Right lobe of liver (tissue), 6 donors: ENCODE results near the gene HCN3. TPM values are rescaled to one million over a fixed set of nuclear protein-coding genes. Genes with fewer than 3 reads are reported as not detected.

Experiments used
- ATAC-seq, 4 donors: fragments of 200-7000 bp; cut with Tn5 transposase; one replicate each; pipeline ENCODE4 v1.9.1; 2020; ENCODE audit warnings: mild to moderate bottlenecking in 4 of 4, moderate library complexity in 4 of 4
- DNase-seq, 3 donors: peaks; one replicate each; pipeline ENCODE4 v3.0.0-alpha.2; 2020
- H3K27ac ChIP-seq, 3 donors: fragments of 200-600 bp; one replicate each; pipeline ENCODE4 v1.8.0; 2022
- H3K27me3 ChIP-seq, 2 donors: fragments of 200-600 bp; one replicate each; pipeline ENCODE4 v1.8.0; 2022
- H3K36me3 ChIP-seq, 4 donors: fragments of 200-600 bp; sonication (generic) in 1 of 4; one replicate each; pipeline versions ENCODE4 v1.5.1 to v1.8.0; 2017 to 2022; ENCODE audit warnings: control low read depth in 1 of 4
- H3K4me1 ChIP-seq, 4 donors: fragments of 200-600 bp; sonication (generic) in 1 of 4; one replicate each; pipeline versions ENCODE4 v1.5.1 to v1.8.0; 2017 to 2022; ENCODE audit warnings: control low read depth in 1 of 4
- H3K4me3 ChIP-seq, 3 donors: fragments of 200-600 bp; one replicate each; pipeline ENCODE4 v1.8.0; 2022
- H3K9me3 ChIP-seq, 4 donors: fragments of 200-600 bp; sonication (generic) in 1 of 4; one replicate each; pipeline versions ENCODE4 v1.5.1 to v1.8.0; 2017 to 2022; ENCODE audit warnings: control low read depth in 1 of 4
- POLR2A ChIP-seq: fragments of 450-650 bp; IDR thresholded peaks from one replicate; pipeline ENCODE4 v1.6.1; 2017; ENCODE audit warnings: antibody characterized with exemption, mild to moderate bottlenecking
- WGBS: methylation state at CpG from one replicate; pipeline ENCODE4 v1.1.6; 2018; ENCODE audit warnings: low coverage, low lambda C conversion rate; ENCODE audit not compliant: insufficient coverage; ENCODE audit errors: missing lambda C conversion rate; 5-methylcytosine and 5-hydroxymethylcytosine counted together
- intact Hi-C, 2 donors: fragments of 100-400 bp; cut with DNase I; formaldehyde crosslinking; loops; one replicate each; pipeline versions ENCODE4 v1.11.2 to v1.14.1; 2022
- total RNA-seq, 6 experiments: library from RNA; depleted of rRNA in 2 of 6; stranded (reverse); fragments of >200 nt in 2 of 6; fragmentation: NEBNext Ultra II Directional in 3 of 6; extraction: Animal tissue kit (Norgen Biotek cat#: 25700) in 3 of 6; gene quantifications; one replicate each; pipeline versions ENCODE4 v1.1.0 to v1.2.4, GENCODE V29; 2016 to 2023
- TF ChIP-seq, protein P1 (sequence below), 4 donors: fragments of 200-600 bp in 3 of 4; fragments of 450-650 bp in 1 of 4; IDR thresholded peaks; one replicate each; pipeline versions ENCODE4 v1.5.1 to v1.8.0; 2016 to 2022; ENCODE audit warnings: antibody characterized with exemption in 4 of 4, mild to moderate bottlenecking in 2 of 4
- donor health status: DM: no; HTN: yes; CAD: no.
- donor health status: DM: no; HTN: no; CAD: no.
- donor health status: DM: no; HTN: no; CAD: no.
- donor health status: DM: no; HTN: yes; CAD: no.
- donor health status: DM: no; HTN: yes; CAD: no.

Gene HCN3
- total RNA-seq, 6 experiments from 2014 or later, result 0.56 to 1.6 (median 1.2) TPM

DNA sequence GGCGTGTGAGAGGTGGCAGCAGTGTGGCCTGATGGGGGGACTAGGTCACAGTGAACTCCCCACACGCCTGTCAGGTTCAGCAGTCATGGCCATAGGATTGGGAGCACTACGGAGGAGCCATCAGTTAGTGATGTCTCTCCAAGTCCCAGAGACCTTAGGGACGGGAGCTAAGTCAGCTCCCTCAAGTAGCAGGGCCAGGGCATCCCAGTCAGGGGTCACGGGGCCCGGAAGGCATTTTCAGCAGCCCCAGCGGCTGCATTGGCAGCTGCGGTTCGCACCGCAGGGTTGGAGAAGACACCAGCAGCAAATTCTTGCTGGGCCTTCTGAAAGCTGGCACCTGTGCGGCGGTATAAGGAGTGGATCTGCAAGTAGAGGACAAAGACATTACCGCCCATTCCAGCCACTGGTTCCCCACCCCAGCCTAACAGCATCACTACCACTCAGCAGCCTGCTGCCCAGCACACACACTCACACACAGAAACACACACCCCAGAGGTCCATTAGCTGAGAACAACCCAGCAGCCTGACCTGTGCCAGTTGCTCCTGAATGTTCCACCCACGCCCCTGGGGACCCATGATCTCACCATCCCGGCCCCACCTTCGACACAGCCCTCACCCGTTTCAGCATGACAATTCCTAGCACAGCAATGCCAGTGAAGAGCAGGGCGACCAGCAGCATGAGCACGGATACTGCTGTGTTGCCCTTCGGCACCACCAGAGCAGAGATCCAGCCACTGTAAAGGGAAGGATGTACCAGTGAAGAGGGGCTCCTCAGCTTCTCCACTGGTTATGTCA, 21.0 kb upstream of the HCN3 start:
- intact Hi-C loops, result no loop called here
- 79% methylated on average over 9 of the region's 20 CpGs for WGBS
- no peak for DNase-seq

DNA sequence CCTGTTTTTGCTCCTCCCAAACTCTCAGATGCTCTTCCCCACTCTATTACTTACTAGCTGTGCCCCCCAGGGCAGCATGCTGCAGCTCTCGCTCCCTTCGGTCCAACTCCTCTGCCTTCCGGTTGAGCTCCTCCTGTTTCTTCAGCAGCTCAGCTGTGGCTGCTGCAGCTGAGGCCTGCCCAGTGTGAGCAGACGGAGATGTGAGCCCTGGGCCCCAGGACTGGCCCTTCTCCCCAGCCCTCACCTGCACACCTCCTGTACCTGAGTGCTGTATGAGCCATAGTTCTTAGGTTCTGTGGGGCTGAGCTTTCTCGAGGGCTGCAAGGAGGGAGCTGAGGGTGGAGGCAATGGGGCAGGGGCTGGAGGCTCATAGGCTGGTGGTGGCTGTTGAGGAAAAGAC, 17.0 kb upstream of the HCN3 start:
- no peak for ATAC-seq
- H3K4me3 ChIP-seq, result no peak overlapping the region
- H3K36me3 ChIP-seq, result peaks cover 0 to 51% (median 10%) of the 10 kb centered on the region in 4 donors
- intact Hi-C loops, result no loop called here
- DNase-seq, result peak in 1 of 3 donors; percentile 30
- peaks cover 0 to 9% (median 4%) of the 10 kb centered on the region in 4 donors for H3K4me1 ChIP-seq
- H3K9me3 ChIP-seq, result no peaks in the 10 kb centered on the region
- H3K27ac ChIP-seq, result no peak overlapping the region
- no peaks in the 10 kb centered on the region for H3K27me3 ChIP-seq
- TF ChIP-seq, protein P1, sequence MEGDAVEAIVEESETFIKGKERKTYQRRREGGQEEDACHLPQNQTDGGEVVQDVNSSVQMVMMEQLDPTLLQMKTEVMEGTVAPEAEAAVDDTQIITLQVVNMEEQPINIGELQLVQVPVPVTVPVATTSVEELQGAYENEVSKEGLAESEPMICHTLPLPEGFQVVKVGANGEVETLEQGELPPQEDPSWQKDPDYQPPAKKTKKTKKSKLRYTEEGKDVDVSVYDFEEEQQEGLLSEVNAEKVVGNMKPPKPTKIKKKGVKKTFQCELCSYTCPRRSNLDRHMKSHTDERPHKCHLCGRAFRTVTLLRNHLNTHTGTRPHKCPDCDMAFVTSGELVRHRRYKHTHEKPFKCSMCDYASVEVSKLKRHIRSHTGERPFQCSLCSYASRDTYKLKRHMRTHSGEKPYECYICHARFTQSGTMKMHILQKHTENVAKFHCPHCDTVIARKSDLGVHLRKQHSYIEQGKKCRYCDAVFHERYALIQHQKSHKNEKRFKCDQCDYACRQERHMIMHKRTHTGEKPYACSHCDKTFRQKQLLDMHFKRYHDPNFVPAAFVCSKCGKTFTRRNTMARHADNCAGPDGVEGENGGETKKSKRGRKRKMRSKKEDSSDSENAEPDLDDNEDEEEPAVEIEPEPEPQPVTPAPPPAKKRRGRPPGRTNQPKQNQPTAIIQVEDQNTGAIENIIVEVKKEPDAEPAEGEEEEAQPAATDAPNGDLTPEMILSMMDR (IDR thresholded peaks at IDR 0.05), result no peak
- TF ChIP-seq POLR2A, result no peak
- WGBS, result 97% methylated on average over 4 of the region's 5 CpGs

More for the DNA sequence above, 21.0 kb upstream of the HCN3 start:
- no peak for TF ChIP-seq POLR2A
- TF ChIP-seq, protein P1 (IDR thresholded peaks at IDR 0.05), result no peak
- H3K4me3 ChIP-seq, result peak overlapping the region; percentile 72 to 84 (median 79)
- peaks cover 0 to 18% (median 2%) of the 10 kb centered on the region in 4 donors for H3K4me1 ChIP-seq
- no peaks in the 10 kb centered on the region for H3K27me3 ChIP-seq
- H3K27ac ChIP-seq, result peak overlapping the region; percentile 76 to 90 (median 82)
- H3K36me3 ChIP-seq, result peaks cover 0 to 26% (median 0%) of the 10 kb centered on the region in 4 donors
- H3K9me3 ChIP-seq, result no peaks in the 10 kb centered on the region
- ATAC-seq, result no peak

DNA sequence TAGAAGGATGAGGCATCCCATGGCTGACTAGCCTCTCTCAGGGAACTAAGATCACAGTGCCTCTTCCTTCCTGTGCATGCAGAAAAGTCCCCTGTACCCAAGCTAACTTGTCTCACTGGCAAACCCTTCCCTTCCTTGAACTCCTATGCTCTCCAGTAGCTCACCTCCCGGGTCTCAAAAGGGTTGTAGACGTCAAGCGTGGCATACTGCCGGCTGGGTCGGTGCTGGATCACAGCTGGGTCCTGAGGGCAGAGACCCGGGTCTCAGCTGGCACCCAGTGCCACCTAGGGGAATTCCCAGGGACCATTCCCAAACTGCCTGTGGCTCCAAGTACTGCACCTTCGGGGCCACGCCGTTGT, 15.8 kb upstream of the HCN3 start:
- TF ChIP-seq, protein P1 (IDR thresholded peaks at IDR 0.05), result no peak
- no peak for TF ChIP-seq POLR2A
- no peaks in the 10 kb centered on the region for H3K27me3 ChIP-seq
- peaks cover 0 to 63% (median 15%) of the 10 kb centered on the region in 4 donors for H3K36me3 ChIP-seq
- DNase-seq (no peak), ATAC-seq (peak in 1 of 4 donors; percentile 17)
- no peaks in the 10 kb centered on the region for H3K9me3 ChIP-seq
- H3K4me1 ChIP-seq, result peaks cover 0 to 9% (median 4%) of the 10 kb centered on the region in 4 donors
- peak overlapping the region; percentile 48 to 59 (median 58) for H3K27ac ChIP-seq
- WGBS, result 0% methylated on average over 8 of the region's 9 CpGs
- intact Hi-C loops, result no loop called here
- peak overlapping the region; percentile 81 to 85 (median 83) for H3K4me3 ChIP-seq

DNA sequence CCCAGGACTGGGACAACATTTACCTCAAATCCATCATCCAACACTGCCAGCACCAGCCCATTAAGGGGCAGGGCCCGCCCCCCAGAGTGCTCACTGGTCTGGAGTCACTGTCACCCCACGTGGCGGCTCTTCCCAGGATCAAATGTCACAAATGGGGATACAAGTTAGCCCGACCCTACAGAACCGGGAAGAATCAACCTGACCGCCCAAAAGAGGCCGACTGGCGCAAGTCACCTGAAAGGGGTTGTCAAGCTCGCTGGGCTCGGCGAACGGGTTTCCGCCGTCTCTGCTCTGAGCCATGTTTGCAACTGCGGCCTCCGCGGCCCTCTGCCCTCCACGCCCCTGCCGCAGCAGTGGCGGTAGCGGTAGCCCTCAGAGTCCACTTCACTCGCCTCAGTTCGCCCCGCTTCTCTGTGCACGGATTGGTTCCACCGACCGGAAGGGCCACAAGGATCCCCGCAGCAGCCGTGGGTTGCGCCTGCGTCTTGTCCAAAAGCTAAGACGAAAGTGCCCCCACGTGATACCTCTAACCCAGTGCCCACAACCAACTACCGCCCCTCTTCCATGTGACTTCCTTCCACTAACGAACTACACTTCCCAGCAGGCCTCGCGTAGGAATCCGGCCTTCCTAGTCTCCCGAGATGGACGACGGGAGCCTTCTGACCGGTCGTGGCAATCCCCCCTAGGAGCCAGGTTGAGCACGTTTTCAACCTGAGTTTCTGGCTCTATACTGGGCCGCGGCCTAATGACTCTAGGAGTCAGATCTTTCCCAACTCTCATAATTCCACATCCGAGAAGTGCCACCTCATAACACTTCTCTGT, 15.2 kb upstream of the HCN3 start, which contains the start of gene SCAMP3:
TSS of gene SCAMP3 (minus strand) at position 509 of the 822 bp plus-strand sequence. CDS start at position 300, 209 bp downstream.
- peak; percentile 93 to 97 (median 96) for DNase-seq
- Histone ChIP-seq H3K27ac (peak within 1 kb of the TSS; percentile 48 to 59 (median 58)), H3K9me3 (no peaks in the 10 kb centered on the region), H3K36me3 (peaks cover 0 to 64% (median 18%) of the 10 kb centered on the region in 4 donors), H3K4me3 (peak within 1 kb of the TSS; percentile 81 to 85 (median 83)), H3K27me3 (no peaks in the 10 kb centered on the region), H3K4me1 (peaks cover 0 to 9% (median 4%) of the 10 kb centered on the region in 4 donors)
- TF ChIP-seq, protein P1 (IDR thresholded peaks at IDR 0.05), result no peak
- TF ChIP-seq POLR2A, result peak; percentile 83
- WGBS, result 1% methylated on average over 21 of the region's 47 CpGs
- intact Hi-C loops, result no loop called here
- ATAC-seq, result peak; percentile 96 to 98 (median 98)
